ENCODE measurements around the gene FGF18. TPM values are rescaled to one million over a fixed set of nuclear protein-coding genes. Genes with fewer than 3 reads are reported as not detected.

The FGF18 gene
- total RNA-seq, 2 experiments from 2014 or later, result 0.31 to 0.33 TPM

- no peaks in the 10 kb centered on the region for H3K9me3 Mint-ChIP-seq
- CTCF ChIA-PET, result no interaction called here
- Histone ChIP-seq H3K4me1 (ENCODE audit: insufficient read depth, low read length) (no peaks in the 10 kb centered on the region), H3K27me3 (ENCODE audit: control insufficient read depth in 1 of 2, insufficient read depth in 2 of 2, low read length in 2 of 2) (peaks cover 10 to 18% of the 10 kb centered on the region in 2 experiments), H3K36me3 (ENCODE audit: insufficient read depth, low read length) (no peaks in the 10 kb centered on the region), H3K4me3 (ENCODE audit: low read length) (no peak overlapping the region), H3K27ac (ENCODE audit: low read depth in 1 of 2, low read length in 2 of 2) (no peak overlapping the region), H3K9me3 (ENCODE audit: control insufficient read depth in 1 of 2, insufficient read depth in 1 of 2, low read length in 2 of 2) (no peaks in the 10 kb centered on the region)
- H3K36me3 Mint-ChIP-seq (ENCODE audit: low read depth), result no peaks in the 10 kb centered on the region
- intact Hi-C loops (cut with DNase I, micrococcal nuclease), result no loop called here
- H3K4me1 Mint-ChIP-seq (ENCODE audit: low read depth), result no peaks in the 10 kb centered on the region
- TF ChIP-seq CTCF (IDR thresholded peaks at IDR 0.05), result no peak
- DNase-seq (no peak), ATAC-seq (ENCODE audit: poor library complexity) (no peak)
- H3K27me3 Mint-ChIP-seq, result peaks cover 51% of the 10 kb centered on the region
- no peak overlapping the region for H3K4me3 Mint-ChIP-seq
- POLR2A ChIA-PET, result no interaction called here
- no peak overlapping the region for H3K27ac Mint-ChIP-seq
Measured at GRCh38 chr5:171455522-171455921, 36.1 kb downstream of the FGF18 start.

GRCh38 chr5:171457208-171457981, 37.9 kb downstream of the FGF18 start:
- DNase-seq (no peak), ATAC-seq (ENCODE audit: poor library complexity) (no peak)
- peaks cover 0 to 7% of the 10 kb centered on the region in 2 experiments for H3K27me3 ChIP-seq (ENCODE audit: control insufficient read depth in 1 of 2, insufficient read depth in 2 of 2, low read length in 2 of 2)
- Mint-ChIP-seq H3K36me3 (ENCODE audit: low read depth) (no peaks in the 10 kb centered on the region), H3K4me1 (ENCODE audit: low read depth) (no peaks in the 10 kb centered on the region), H3K27ac (no peak overlapping the region), H3K4me3 (no peak overlapping the region), H3K9me3 (no peaks in the 10 kb centered on the region), H3K27me3 (peaks cover 42% of the 10 kb centered on the region)
- no peak for TF ChIP-seq CTCF (IDR thresholded peaks at IDR 0.05)
- no peaks in the 10 kb centered on the region for H3K36me3 ChIP-seq (ENCODE audit: insufficient read depth, low read length)
- CTCF ChIA-PET, result interaction anchor here (0.7 kb wide), 1 partner anchor 346 kb away, joined by 3 read pairs; no protein-coding TSS in a partner anchor
- H3K4me1 ChIP-seq (ENCODE audit: insufficient read depth, low read length), result no peaks in the 10 kb centered on the region
- intact Hi-C loops (cut with DNase I, micrococcal nuclease), result no loop called here
- H3K27ac ChIP-seq (ENCODE audit: low read depth in 1 of 2, low read length in 2 of 2), result no peak overlapping the region
- POLR2A ChIA-PET, result no interaction called here
- H3K9me3 ChIP-seq (ENCODE audit: control insufficient read depth in 1 of 2, insufficient read depth in 1 of 2, low read length in 2 of 2), result no peaks in the 10 kb centered on the region
- H3K4me3 ChIP-seq (ENCODE audit: low read length), result no peak overlapping the region

GRCh38 chr5:171459839-171460238, 40.4 kb downstream of the FGF18 start:
- CTCF ChIA-PET, result no interaction called here

More at GRCh38 chr5:171459839-171460238, 40.4 kb downstream of the FGF18 start:
- Histone ChIP-seq H3K27ac (ENCODE audit: low read depth in 1 of 2, low read length in 2 of 2) (no peak overlapping the region), H3K27me3 (ENCODE audit: control insufficient read depth in 1 of 2, insufficient read depth in 2 of 2, low read length in 2 of 2) (peaks cover 0 to 4% of the 10 kb centered on the region in 2 experiments), H3K9me3 (ENCODE audit: control insufficient read depth in 1 of 2, insufficient read depth in 1 of 2, low read length in 2 of 2) (no peaks in the 10 kb centered on the region), H3K4me3 (ENCODE audit: low read length) (no peak overlapping the region), H3K4me1 (ENCODE audit: insufficient read depth, low read length) (no peaks in the 10 kb centered on the region), H3K36me3 (ENCODE audit: insufficient read depth, low read length) (no peaks in the 10 kb centered on the region)
- DNase-seq (no peak), ATAC-seq (ENCODE audit: poor library complexity) (no peak)
- Mint-ChIP-seq H3K4me1 (ENCODE audit: low read depth) (no peaks in the 10 kb centered on the region), H3K36me3 (ENCODE audit: low read depth) (no peaks in the 10 kb centered on the region), H3K27ac (no peak overlapping the region), H3K4me3 (no peak overlapping the region), H3K27me3 (peaks cover 31% of the 10 kb centered on the region), H3K9me3 (no peaks in the 10 kb centered on the region)
- POLR2A ChIA-PET, result no interaction called here
- no peak for TF ChIP-seq CTCF (IDR thresholded peaks at IDR 0.05)
- intact Hi-C loops (cut with DNase I, micrococcal nuclease), result no loop called here
